GM18499 (cell line): Measurements from ENCODE around the gene SIPA1.
"Not testable (repeated sequence)": the region's sequence is repeated elsewhere in the genome, so short reads cannot be mapped to it uniquely, and the experiment has no call there.

Experiments used
- ATAC-seq: cut with Tn5 transposase; IDR thresholded peaks from one replicate; pipeline ENCODE4 v1.9.1; 2021; ENCODE audit warnings: moderate number of reproducible peaks; ENCODE audit not compliant: insufficient read depth, unreplicated experiment

The SIPA1 gene

GRCh38 chr11:65622011-65622410 lies 15.9 kb upstream of the SIPA1 start:
- no peak for ATAC-seq

GRCh38 chr11:65623177-65623576 lies 14.7 kb upstream of the SIPA1 start:
- ATAC-seq = no peak

- ATAC-seq = no peak
Measured at GRCh38 chr11:65623852-65624616, 13.9 kb upstream of the SIPA1 start.

GRCh38 chr11:65624931-65625627 lies 12.8 kb upstream of the SIPA1 start:
- no peak for ATAC-seq

- no peak for ATAC-seq
Measured at GRCh38 chr11:65625628-65626342, 12.1 kb upstream of the SIPA1 start.

- ATAC-seq = no peak
Measured at GRCh38 chr11:65627202-65627601, 10.7 kb upstream of the SIPA1 start.

- ATAC-seq = no peak
Measured at GRCh38 chr11:65629579-65629978, 8.3 kb upstream of the SIPA1 start.

GRCh38 chr11:65630215-65630614 lies 7.7 kb upstream of the SIPA1 start:
- ATAC-seq = no peak

GRCh38 chr11:65633390-65634108 lies 4.4 kb upstream of the SIPA1 start:
- no peak for ATAC-seq

GRCh38 chr11:65634109-65634436 lies 3.8 kb upstream of the SIPA1 start:
- ATAC-seq = no peak

- ATAC-seq = no peak
Measured at GRCh38 chr11:65634440-65634839, 3.5 kb upstream of the SIPA1 start.

- ATAC-seq = no peak
Measured at GRCh38 chr11:65634905-65635731, 2.8 kb upstream of the SIPA1 start.

- ATAC-seq = no peak
Measured at GRCh38 chr11:65636108-65637031, 1.5 kb upstream of the SIPA1 start.

- ATAC-seq = no peak
Measured at GRCh38 chr11:65637032-65637557, 806 bp upstream of the SIPA1 start.

- ATAC-seq = not testable (repeated sequence)
Measured at GRCh38 chr11:65639228-65639597, 1.3 kb downstream of the SIPA1 start.

- no peak for ATAC-seq
Measured at GRCh38 chr11:65639623-65640482, 2.0 kb downstream of the SIPA1 start.

GRCh38 chr11:65640483-65641296 lies 2.8 kb downstream of the SIPA1 start:
- ATAC-seq = no peak
